HG03039 (cell line): ENCODE measurements around the gene ZFAND2A.
"Not testable (repeated sequence)": the region's sequence is repeated elsewhere in the genome, so short reads cannot be mapped to it uniquely, and the experiment has no call there.

Experiments
- ATAC-seq: cut with Tn5 transposase; IDR thresholded peaks from one replicate; pipeline ENCODE4 v1.9.1; 2021; ENCODE audit warnings: mild to moderate bottlenecking, moderate library complexity; ENCODE audit not compliant: unreplicated experiment

The ZFAND2A gene

GRCh38 chr7:1127001-1127400, 33.0 kb downstream of the ZFAND2A start:
- ATAC-seq: no peak

- no peak for ATAC-seq
Observed at GRCh38 chr7:1125603-1125969, 34.4 kb downstream of the ZFAND2A start.

- ATAC-seq: no peak
Observed at GRCh38 chr7:1124816-1125602, 35.0 kb downstream of the ZFAND2A start.

- no peak for ATAC-seq
Observed at GRCh38 chr7:1124164-1124563, 35.8 kb downstream of the ZFAND2A start.

GRCh38 chr7:1123715-1124114, 36.3 kb downstream of the ZFAND2A start:
- ATAC-seq: no peak

- ATAC-seq: no peak
Observed at GRCh38 chr7:1122832-1123501, 37.0 kb downstream of the ZFAND2A start.

GRCh38 chr7:1121886-1122831, 37.8 kb downstream of the ZFAND2A start:
- ATAC-seq: no peak

GRCh38 chr7:1121476-1121875, 38.5 kb downstream of the ZFAND2A start:
- ATAC-seq: no peak

- ATAC-seq: no peak
Observed at GRCh38 chr7:1120791-1121190, 39.2 kb downstream of the ZFAND2A start.

GRCh38 chr7:1119201-1119600, 40.8 kb downstream of the ZFAND2A start:
- ATAC-seq: no peak

GRCh38 chr7:1117321-1117928, 42.6 kb downstream of the ZFAND2A start:
- no peak for ATAC-seq

GRCh38 chr7:1116383-1117008, 43.5 kb downstream of the ZFAND2A start:
- not testable (repeated sequence) for ATAC-seq

- not testable (repeated sequence) for ATAC-seq
Observed at GRCh38 chr7:1115171-1116045, 44.6 kb downstream of the ZFAND2A start.

- ATAC-seq: no peak
Observed at GRCh38 chr7:1114505-1114904, 45.5 kb downstream of the ZFAND2A start.

- no peak for ATAC-seq
Observed at GRCh38 chr7:1114088-1114487, 45.9 kb downstream of the ZFAND2A start.

GRCh38 chr7:1113548-1113885, 46.5 kb downstream of the ZFAND2A start:
- ATAC-seq: no peak

- ATAC-seq: no peak
Observed at GRCh38 chr7:1112625-1113547, 47.1 kb downstream of the ZFAND2A start.

- no peak for ATAC-seq
Observed at GRCh38 chr7:1112109-1112508, 47.9 kb downstream of the ZFAND2A start.

- no peak for ATAC-seq
Observed at GRCh38 chr7:1111156-1111555, 48.8 kb downstream of the ZFAND2A start.
